GM15510 (cell line): ENCODE results near the gene OMA1.

Experiments used
- POLR2A ChIP-seq: IDR thresholded peaks from 3 replicates; pipeline ENCODE4 v1.6.1; 2011; ENCODE audit warnings: borderline replicate concordance; ENCODE audit not compliant: insufficient read length; ENCODE audit errors: extremely low read depth

OMA1 gene

DNA sequence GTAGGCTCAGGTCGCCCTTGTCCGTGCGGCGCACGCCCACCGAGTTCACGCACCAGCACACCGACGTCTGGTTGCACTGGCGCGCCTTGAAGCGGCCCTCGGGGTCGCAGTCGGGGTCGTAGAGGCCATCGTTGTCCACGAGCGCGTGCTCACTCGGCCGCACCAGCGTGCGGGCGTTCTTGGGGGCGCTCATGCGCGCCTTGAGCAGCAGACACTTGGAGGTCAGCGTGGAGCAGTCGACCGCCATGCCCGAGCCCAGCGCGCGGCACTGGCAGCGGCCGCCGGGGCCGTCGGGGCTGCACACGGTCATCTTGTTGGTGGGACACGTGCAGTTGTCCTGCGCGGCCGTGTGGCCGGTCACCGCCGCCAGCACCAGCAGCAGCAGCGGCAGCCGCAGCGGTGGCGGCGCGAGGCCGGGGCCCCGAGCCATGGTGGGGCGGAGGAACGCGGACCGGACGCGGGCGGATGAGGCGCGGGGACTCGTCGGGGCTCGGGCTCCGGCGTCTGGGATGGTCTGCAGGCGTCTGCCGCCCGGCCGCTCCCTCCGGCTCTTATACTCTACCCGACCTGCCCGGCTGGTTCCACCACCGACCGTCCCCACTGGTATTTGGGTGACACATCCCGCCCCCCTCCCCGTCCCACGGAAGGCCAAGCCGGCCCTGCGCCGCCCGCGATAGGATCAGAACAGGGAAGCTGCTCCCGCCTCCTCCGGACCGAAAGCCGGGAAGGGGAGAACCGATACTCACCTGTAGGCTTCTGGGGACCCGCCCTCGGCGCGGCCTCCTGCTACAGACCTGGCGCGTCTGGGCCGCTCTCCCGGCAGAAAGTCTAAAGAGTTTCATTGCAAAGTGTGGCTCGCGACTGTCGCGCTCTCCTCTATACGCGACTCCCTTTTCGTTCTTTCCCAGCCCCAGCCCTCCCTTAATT, 30.5 kb upstream of the OMA1 start, which contains the start of gene TACSTD2:
Gene TACSTD2 (minus strand): TSS at position 526 of the 927 bp plus-strand sequence. CDS start 96 bp downstream, at position 430.
- no peak for TF ChIP-seq POLR2A

GRCh38 chr1:58576325-58576726, 29.8 kb upstream of the OMA1 start:
- no peak for TF ChIP-seq POLR2A

DNA sequence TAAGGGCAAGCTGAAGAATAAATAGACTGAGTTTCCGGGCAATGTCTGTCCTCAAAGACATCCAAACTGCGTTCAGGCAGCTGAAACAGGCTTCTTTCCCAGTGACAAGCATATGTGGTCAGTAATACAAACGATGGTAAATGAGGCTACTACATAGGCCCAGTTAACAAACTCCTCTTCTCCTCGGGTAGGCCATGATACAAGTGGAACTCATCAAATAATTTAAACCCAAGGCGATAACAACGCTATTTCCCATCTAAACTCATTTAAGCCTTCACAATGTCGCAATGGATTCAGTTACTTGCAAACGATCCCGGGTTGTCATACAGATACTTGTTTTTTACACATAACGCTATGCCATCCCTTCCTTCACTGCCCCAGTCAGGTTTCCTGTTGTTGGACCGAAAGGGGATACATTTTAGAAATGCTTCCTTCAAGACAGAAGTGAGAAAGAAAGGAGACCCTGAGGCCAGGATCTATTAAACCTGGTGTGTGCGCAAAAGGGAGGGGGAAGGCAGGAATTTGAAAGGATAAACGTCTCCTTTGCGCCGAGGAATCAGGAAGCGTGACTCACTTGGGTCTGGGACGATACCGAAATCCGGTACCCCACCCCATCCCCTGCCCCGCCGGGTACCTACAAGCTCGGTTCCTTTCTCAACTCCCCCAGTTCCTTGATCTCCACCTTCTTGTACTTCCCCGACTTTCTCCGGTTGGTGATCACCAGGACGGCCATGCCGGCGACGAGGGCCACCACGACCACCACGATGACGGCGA, 29.2 kb upstream of the OMA1 start:
- no peak for TF ChIP-seq POLR2A

- no peak for TF ChIP-seq POLR2A
Observed at GRCh38 chr1:58574816-58575215, 28.3 kb upstream of the OMA1 start.

GRCh38 chr1:58573705-58574591, 27.4 kb upstream of the OMA1 start:
- TF ChIP-seq POLR2A = no peak

DNA sequence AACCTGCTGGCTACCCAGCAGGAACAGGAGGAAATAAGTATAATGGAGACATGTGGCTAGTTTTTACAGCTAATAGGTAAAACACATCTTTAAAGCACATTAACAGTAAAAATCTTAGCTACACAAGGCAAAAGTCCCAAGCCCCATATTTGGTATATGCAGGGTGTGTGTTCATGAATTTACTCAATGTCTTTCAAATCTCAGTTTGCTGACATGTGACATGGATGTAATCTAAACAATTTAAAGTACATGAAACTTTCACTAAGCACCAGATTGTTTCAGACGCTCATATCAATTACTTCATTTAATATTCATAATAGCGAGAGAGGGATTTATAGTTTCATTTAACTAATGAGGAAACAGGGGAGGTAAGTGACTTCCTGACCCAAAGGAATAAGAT, 26.6 kb upstream of the OMA1 start:
- no peak for TF ChIP-seq POLR2A

GRCh38 chr1:58572690-58573089, 26.2 kb upstream of the OMA1 start:
- TF ChIP-seq POLR2A = no peak

GRCh38 chr1:58571616-58572015, 25.1 kb upstream of the OMA1 start:
- TF ChIP-seq POLR2A = no peak

- TF ChIP-seq POLR2A = no peak
Observed at GRCh38 chr1:58570817-58571216, 24.3 kb upstream of the OMA1 start.

- no peak for TF ChIP-seq POLR2A
Observed at GRCh38 chr1:58570094-58570493, 23.6 kb upstream of the OMA1 start.

DNA sequence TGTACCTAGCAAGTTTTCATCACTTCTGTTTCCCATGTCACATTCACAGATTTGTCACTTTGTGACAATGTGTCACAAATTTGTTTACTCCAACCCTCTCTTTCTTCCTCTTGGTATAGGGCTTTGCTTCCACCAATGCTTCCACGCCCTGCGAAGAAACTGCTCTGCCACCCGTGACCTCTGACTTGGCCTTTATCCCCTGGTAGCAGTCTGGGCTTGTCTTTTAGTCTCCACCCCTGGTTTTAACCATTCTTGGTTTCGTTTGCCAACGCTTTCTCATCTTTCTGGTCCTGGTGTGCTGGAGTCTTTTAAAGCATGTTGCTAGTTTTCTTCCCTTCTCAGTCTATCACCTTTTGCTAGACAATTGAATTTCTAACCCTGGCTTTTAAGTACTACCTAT, 22.4 kb upstream of the OMA1 start:
- no peak for TF ChIP-seq POLR2A

- no peak for TF ChIP-seq POLR2A
Observed at GRCh38 chr1:58568271-58568860, 21.8 kb upstream of the OMA1 start.

GRCh38 chr1:58566339-58566738, 19.8 kb upstream of the OMA1 start:
- no peak for TF ChIP-seq POLR2A

DNA sequence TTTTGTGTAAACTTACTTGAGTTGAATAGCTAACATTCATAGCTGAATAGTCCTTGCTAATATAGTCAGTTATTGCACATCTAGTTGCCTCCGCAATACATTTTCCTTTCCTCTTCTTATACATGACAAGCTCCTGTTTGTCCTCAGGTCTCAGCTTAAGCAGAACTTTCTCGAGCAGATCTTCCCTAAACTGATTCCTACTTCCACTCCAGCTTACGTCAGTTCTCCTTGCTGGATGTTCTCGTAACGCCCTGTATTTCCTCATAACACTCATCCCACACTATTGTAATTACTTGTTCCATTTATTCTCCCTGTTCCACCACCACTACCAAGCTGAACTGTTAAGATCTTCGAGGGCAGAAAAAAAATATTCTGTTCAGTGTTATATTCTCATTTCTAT, 15.1 kb upstream of the OMA1 start:
- no peak for TF ChIP-seq POLR2A
